GM08714 (cell line): ENCODE data around the gene PRCP.

Experiments
- H3K4me3 ChIP-seq: fragments of 200-500 bp; sonication (Bioruptor generic); 2 replicates; pipeline ENCODE4 v1.5.1; 2014; ENCODE audit warnings: mild to moderate bottlenecking, low read length, inconsistent platforms
- ZNF274 ChIP-seq: IDR thresholded peaks from 2 replicates; pipeline ENCODE4 v1.6.1; 2012; ENCODE audit warnings: mild to moderate bottlenecking, low read depth, low read length

The PRCP gene

GRCh38 chr11:82899186-82899820 lies 927 bp downstream of the PRCP start:
- TF ChIP-seq ZNF274 = no peak
- H3K4me3 ChIP-seq = peak overlapping the region; percentile 63

GRCh38 chr11:82898241-82898640 lies 2.0 kb downstream of the PRCP start:
- H3K4me3 ChIP-seq = no peak overlapping the region
- TF ChIP-seq ZNF274 = no peak

GRCh38 chr11:82896183-82896582 lies 4.0 kb downstream of the PRCP start:
- TF ChIP-seq ZNF274 = no peak
- H3K4me3 ChIP-seq = no peak overlapping the region

GRCh38 chr11:82895437-82896091 lies 4.7 kb downstream of the PRCP start:
- no peak overlapping the region for H3K4me3 ChIP-seq
- no peak for TF ChIP-seq ZNF274

GRCh38 chr11:82892611-82893169 lies 7.5 kb downstream of the PRCP start:
- H3K4me3 ChIP-seq = no peak overlapping the region
- no peak for TF ChIP-seq ZNF274

- no peak overlapping the region for H3K4me3 ChIP-seq
- TF ChIP-seq ZNF274 = no peak
Observed at GRCh38 chr11:82890936-82891335, 9.3 kb downstream of the PRCP start.

GRCh38 chr11:82890002-82890341 lies 10.3 kb downstream of the PRCP start:
- no peak overlapping the region for H3K4me3 ChIP-seq
- TF ChIP-seq ZNF274 = no peak

GRCh38 chr11:82889133-82890001 lies 10.9 kb downstream of the PRCP start:
- TF ChIP-seq ZNF274 = no peak
- H3K4me3 ChIP-seq = no peak overlapping the region

- H3K4me3 ChIP-seq = no peak overlapping the region
- no peak for TF ChIP-seq ZNF274
Observed at GRCh38 chr11:82883853-82884252, 16.4 kb downstream of the PRCP start.

- H3K4me3 ChIP-seq = no peak overlapping the region
- TF ChIP-seq ZNF274 = no peak
Observed at GRCh38 chr11:82874646-82875523, 25.3 kb downstream of the PRCP start.

GRCh38 chr11:82873919-82874333 lies 26.3 kb downstream of the PRCP start:
- H3K4me3 ChIP-seq = no peak overlapping the region
- TF ChIP-seq ZNF274 = no peak

- no peak for TF ChIP-seq ZNF274
- no peak overlapping the region for H3K4me3 ChIP-seq
Observed at GRCh38 chr11:82872377-82873150, 27.7 kb downstream of the PRCP start.

GRCh38 chr11:82871646-82872045 lies 28.6 kb downstream of the PRCP start:
- H3K4me3 ChIP-seq = no peak overlapping the region
- TF ChIP-seq ZNF274 = no peak
